Measurements from ENCODE around the gene TOX2.

DNA sequence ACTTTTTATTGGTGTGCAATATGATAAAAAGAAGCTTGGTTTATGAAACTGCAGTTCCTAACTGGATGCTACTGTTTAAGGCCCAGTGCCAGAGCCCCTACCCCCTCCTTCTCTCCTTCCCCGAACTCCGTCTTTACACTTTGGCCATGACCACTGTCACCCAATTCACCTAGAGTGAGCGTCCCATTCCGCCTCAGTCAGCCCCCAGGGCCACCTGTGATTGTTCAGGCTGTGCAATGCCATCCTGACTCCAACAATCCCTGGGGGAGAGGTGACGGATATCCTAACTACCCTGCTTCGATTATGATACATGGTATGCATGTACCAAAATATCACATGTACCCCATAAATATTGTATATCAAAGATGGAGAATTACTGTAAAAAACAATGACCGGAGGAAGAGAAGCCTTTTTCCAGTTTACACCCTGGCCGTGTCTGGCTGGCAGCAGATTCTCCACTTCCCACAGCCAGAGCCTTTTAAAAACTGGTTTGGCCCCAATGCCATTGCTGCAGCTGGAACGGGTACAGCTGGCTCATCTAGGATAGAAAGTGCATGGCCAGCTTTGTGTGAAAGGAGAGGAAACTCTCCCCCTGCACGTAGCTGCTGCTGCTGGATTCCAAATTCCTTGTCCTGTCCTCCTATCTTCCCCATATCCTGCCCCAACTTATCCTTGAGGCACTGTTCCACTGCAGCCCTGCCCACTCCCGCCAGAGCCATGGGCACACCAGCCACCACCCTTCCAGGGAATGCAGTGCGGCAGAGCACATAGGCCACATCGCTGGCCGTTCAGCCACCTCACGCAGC lies 172.6 kb downstream of the TOX2 start:
- TF ChIP-seq EZH2phosphoT487 (IDR thresholded peaks at IDR 0.05; ENCODE audit: borderline replicate concordance, low read depth, low read length) = no peak
- TF ChIP-seq, protein P1, sequence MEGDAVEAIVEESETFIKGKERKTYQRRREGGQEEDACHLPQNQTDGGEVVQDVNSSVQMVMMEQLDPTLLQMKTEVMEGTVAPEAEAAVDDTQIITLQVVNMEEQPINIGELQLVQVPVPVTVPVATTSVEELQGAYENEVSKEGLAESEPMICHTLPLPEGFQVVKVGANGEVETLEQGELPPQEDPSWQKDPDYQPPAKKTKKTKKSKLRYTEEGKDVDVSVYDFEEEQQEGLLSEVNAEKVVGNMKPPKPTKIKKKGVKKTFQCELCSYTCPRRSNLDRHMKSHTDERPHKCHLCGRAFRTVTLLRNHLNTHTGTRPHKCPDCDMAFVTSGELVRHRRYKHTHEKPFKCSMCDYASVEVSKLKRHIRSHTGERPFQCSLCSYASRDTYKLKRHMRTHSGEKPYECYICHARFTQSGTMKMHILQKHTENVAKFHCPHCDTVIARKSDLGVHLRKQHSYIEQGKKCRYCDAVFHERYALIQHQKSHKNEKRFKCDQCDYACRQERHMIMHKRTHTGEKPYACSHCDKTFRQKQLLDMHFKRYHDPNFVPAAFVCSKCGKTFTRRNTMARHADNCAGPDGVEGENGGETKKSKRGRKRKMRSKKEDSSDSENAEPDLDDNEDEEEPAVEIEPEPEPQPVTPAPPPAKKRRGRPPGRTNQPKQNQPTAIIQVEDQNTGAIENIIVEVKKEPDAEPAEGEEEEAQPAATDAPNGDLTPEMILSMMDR (conservative IDR thresholded peaks at IDR 0.05; ENCODE audit: low read length) = no peak
